ENCODE measurements around the gene PRRT2.
A peak's percentile ranks its signal among the peaks of the same experiment; 100 is the strongest.
"Not testable (repeated sequence)": the region's sequence is repeated elsewhere in the genome, so short reads cannot be mapped to it uniquely, and the experiment has no call there.

Gene PRRT2

GRCh38 chr16:29784901-29785500, 27.0 kb upstream of the PRRT2 start:
- H3K27me3 ChIP-seq (ENCODE audit: low read length): no peaks in the 10 kb centered on the region
- no peaks in the 10 kb centered on the region for H4K20me1 ChIP-seq (ENCODE audit: low read depth, low read length)
- peak overlapping the region; percentile 29 for H3K4me2 ChIP-seq (ENCODE audit: low read depth, low read length, poor library complexity, severe bottlenecking)
- H2AFZ ChIP-seq (ENCODE audit: low read depth, low read length, severe bottlenecking): peak overlapping the region; percentile 95
- TF ChIP-seq EZH2phosphoT487 (conservative IDR thresholded peaks at IDR 0.05; ENCODE audit: low read length) (no peak), CTCF (IDR thresholded peaks at IDR 0.05; ENCODE audit: insufficient read depth, low read length, poor library complexity, severe bottlenecking) (peak; percentile 68)
- no peak overlapping the region for H3K9ac ChIP-seq (ENCODE audit: low read length)
- no peaks in the 10 kb centered on the region for H3K36me3 ChIP-seq (ENCODE audit: low read length)
- peaks cover 4% of the 10 kb centered on the region; the same call in 1 of the 2 replicates for H3F3A ChIP-seq (ENCODE audit: insufficient read depth)
- H3K9me3 ChIP-seq (ENCODE audit: insufficient read depth, low read length): no peaks in the 10 kb centered on the region
- H3K27ac ChIP-seq (ENCODE audit: low read depth, low read length): no peak overlapping the region
- no peaks in the 10 kb centered on the region for H3K79me2 ChIP-seq (ENCODE audit: insufficient read depth, low read length)
- no peaks in the 10 kb centered on the region for H3K9me2 ChIP-seq (replicated peaks; ENCODE audit: insufficient read depth, low read length)
- no peak overlapping the region for H3K4me3 ChIP-seq (ENCODE audit: insufficient read depth, low read length, poor library complexity, severe bottlenecking)

GRCh38 chr16:29787155-29787554, 24.8 kb upstream of the PRRT2 start:
- not testable (repeated sequence) for H3F3A ChIP-seq (ENCODE audit: insufficient read depth); H3K36me3 ChIP-seq (ENCODE audit: low read length)
- H3K79me2 ChIP-seq (ENCODE audit: insufficient read depth, low read length): peaks cover 16% of the 10 kb centered on the region

GRCh38 chr16:29789775-29790182, 22.2 kb upstream of the PRRT2 start:
- peak overlapping the region; percentile 67 for H3K4me3 ChIP-seq (ENCODE audit: insufficient read depth, low read length, poor library complexity, severe bottlenecking)
- peaks cover 4% of the 10 kb centered on the region; the same call in 1 of the 2 replicates for H3F3A ChIP-seq (ENCODE audit: insufficient read depth)
- TF ChIP-seq EZH2phosphoT487 (conservative IDR thresholded peaks at IDR 0.05; ENCODE audit: low read length) (no peak), CTCF (IDR thresholded peaks at IDR 0.05; ENCODE audit: insufficient read depth, low read length, poor library complexity, severe bottlenecking) (no peak)
- no peaks in the 10 kb centered on the region for H3K27me3 ChIP-seq (ENCODE audit: low read length)
- H3K4me2 ChIP-seq (ENCODE audit: low read depth, low read length, poor library complexity, severe bottlenecking): peak overlapping the region; percentile 71
- H3K79me2 ChIP-seq (ENCODE audit: insufficient read depth, low read length): peaks cover 42% of the 10 kb centered on the region
- H2AFZ ChIP-seq (ENCODE audit: low read depth, low read length, severe bottlenecking): peak overlapping the region; percentile 84
- H3K36me3 ChIP-seq (ENCODE audit: low read length): peaks cover 7% of the 10 kb centered on the region; the same call in 1 of the 2 replicates
- H4K20me1 ChIP-seq (ENCODE audit: low read depth, low read length): peaks cover 7% of the 10 kb centered on the region; the same call in 1 of the 2 replicates
- peak overlapping the region; percentile 99 for H3K9ac ChIP-seq (ENCODE audit: low read length)
- H3K9me2 ChIP-seq (replicated peaks; ENCODE audit: insufficient read depth, low read length): no peaks in the 10 kb centered on the region
- H3K9me3 ChIP-seq (ENCODE audit: insufficient read depth, low read length): no peaks in the 10 kb centered on the region
- H3K27ac ChIP-seq (ENCODE audit: low read depth, low read length): peak overlapping the region; percentile 60

More at GRCh38 chr16:29787155-29787554, 24.8 kb upstream of the PRRT2 start:
- H4K20me1 ChIP-seq (ENCODE audit: low read depth, low read length); H3K4me2 ChIP-seq (ENCODE audit: low read depth, low read length, poor library complexity, severe bottlenecking); H3K9me2 ChIP-seq (replicated peaks; ENCODE audit: insufficient read depth, low read length); H3K27me3 ChIP-seq (ENCODE audit: low read length); H3K4me3 ChIP-seq (ENCODE audit: insufficient read depth, low read length, poor library complexity, severe bottlenecking); H3K9me3 ChIP-seq (ENCODE audit: insufficient read depth, low read length); H3K27ac ChIP-seq (ENCODE audit: low read depth, low read length); H3K9ac ChIP-seq (ENCODE audit: low read length); H2AFZ ChIP-seq (ENCODE audit: low read depth, low read length, severe bottlenecking): not testable (repeated sequence)

- peaks cover 48% of the 10 kb centered on the region for H3K79me2 ChIP-seq (ENCODE audit: insufficient read depth, low read length)
These were observed 21.6 kb upstream of the PRRT2 start, which contains the start of gene KIF22 for GRCh38 chr16:29790183-29790948. Gene KIF22, plus strand, starts transcription at chr16:29790751. Its CDS starts 9 bp downstream, at chr16:29790760.

More at GRCh38 chr16:29790183-29790948, 21.6 kb upstream of the PRRT2 start, which contains the start of gene KIF22:
- H3F3A ChIP-seq (ENCODE audit: insufficient read depth): peaks cover 4% of the 10 kb centered on the region; the same call in 1 of the 2 replicates
- H3K9me3 ChIP-seq (ENCODE audit: insufficient read depth, low read length): no peaks in the 10 kb centered on the region
- peak within 1 kb of the TSS; percentile 84 for H2AFZ ChIP-seq (ENCODE audit: low read depth, low read length, severe bottlenecking)
- H3K9me2 ChIP-seq (replicated peaks; ENCODE audit: insufficient read depth, low read length): no peaks in the 10 kb centered on the region
- H3K27me3 ChIP-seq (ENCODE audit: low read length): no peaks in the 10 kb centered on the region
- peaks cover 7% of the 10 kb centered on the region; the same call in 1 of the 2 replicates for H3K36me3 ChIP-seq (ENCODE audit: low read length)
- peak within 1 kb of the TSS; percentile 99 for H3K9ac ChIP-seq (ENCODE audit: low read length)
- H3K27ac ChIP-seq (ENCODE audit: low read depth, low read length): peak within 1 kb of the TSS; percentile 74
- peaks cover 7% of the 10 kb centered on the region; the same call in 1 of the 2 replicates for H4K20me1 ChIP-seq (ENCODE audit: low read depth, low read length)
- H3K4me3 ChIP-seq (ENCODE audit: insufficient read depth, low read length, poor library complexity, severe bottlenecking): peak within 1 kb of the TSS; percentile 88
- TF ChIP-seq EZH2phosphoT487 (conservative IDR thresholded peaks at IDR 0.05; ENCODE audit: low read length) (no peak), CTCF (IDR thresholded peaks at IDR 0.05; ENCODE audit: insufficient read depth, low read length, poor library complexity, severe bottlenecking) (peak; percentile 44)
- peak within 1 kb of the TSS; percentile 95 for H3K4me2 ChIP-seq (ENCODE audit: low read depth, low read length, poor library complexity, severe bottlenecking)

Measured in SU-DHL-6 (cell line).